ENCODE results near the gene FAM174C. TPM values are rescaled to one million over a fixed set of nuclear protein-coding genes. Genes with fewer than 3 reads are reported as not detected.

Gene FAM174C
- total and polyA plus RNA-seq, 10 of the 15 experiments (the other 5 are each of a cell fraction or from before 2014, with no cell fraction given) = 0.89 to 94.6 (median 43.6) TPM

DNA sequence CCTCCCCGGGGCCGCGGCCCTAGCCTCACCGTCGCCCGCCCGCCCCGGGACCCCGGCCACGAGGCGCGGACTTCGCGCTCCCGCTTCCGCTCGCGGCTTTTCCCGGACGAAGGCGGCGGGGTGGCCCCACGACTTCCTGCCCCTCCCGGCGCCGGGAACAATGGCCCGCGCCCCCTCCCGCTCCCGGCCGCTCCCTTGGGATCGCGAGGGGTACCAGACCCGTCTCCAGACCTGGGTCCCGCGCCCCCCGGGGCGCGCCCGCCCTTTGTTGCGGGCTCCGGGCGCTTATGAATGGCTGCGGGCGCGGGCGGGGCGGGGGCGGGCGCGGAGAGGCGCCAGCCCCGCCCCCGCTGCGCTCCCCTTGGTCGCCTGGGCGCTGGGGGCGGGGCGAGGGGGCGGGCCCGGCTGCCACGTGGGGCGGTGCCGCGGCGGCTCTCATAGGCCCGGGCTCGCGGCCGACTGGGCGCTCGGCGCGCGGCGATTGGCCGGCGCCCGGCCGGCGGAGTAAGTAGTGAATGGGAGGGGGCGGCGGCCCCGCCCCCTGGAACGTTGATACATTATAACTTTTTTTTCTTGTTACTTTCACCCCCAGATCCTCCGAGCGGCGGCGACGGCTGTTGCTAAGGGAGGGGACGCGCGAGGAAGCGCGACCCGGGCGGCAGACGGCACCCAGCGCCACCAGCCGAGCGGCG is 25.9 kb upstream of the FAM174C start (continued):
- TF ChIP-seq EGR1 (IDR thresholded peaks at IDR 0.05; ENCODE audit: borderline replicate concordance in 1 of 2, low read depth in 2 of 2, low read length in 2 of 2) = peak in 1 of 2 experiments; percentile 90; a peak in 2 of 3 replicates
- peak; percentile 62; the same call in 1 of the 2 replicates for TF ChIP-seq YY1 (IDR thresholded peaks at IDR 0.05; ENCODE audit: low read depth, low read length)
- TF ChIP-seq FOS (IDR thresholded peaks at IDR 0.05; ENCODE audit: borderline replicate concordance, extremely low read depth, insufficient read length) = peak; percentile 21
- no peak for TF ChIP-seq EED (IDR thresholded peaks at IDR 0.05; ENCODE audit: low read depth)
- TF ChIP-seq CBFB (IDR thresholded peaks at IDR 0.05; ENCODE audit: low read depth) = peak; percentile 12; the same call in 1 of the 2 replicates
- no peak for TF ChIP-seq SREBF2 (IDR thresholded peaks at IDR 0.05; ENCODE audit: low read length)
- TF ChIP-seq ZNF622 (IDR thresholded peaks at IDR 0.05) = no peak
- TF ChIP-seq TCF7 (IDR thresholded peaks at IDR 0.05; ENCODE audit: borderline replicate concordance) = no peak
- TF ChIP-seq SMAD5 (IDR thresholded peaks at IDR 0.05; ENCODE audit: low read depth) = peak; percentile 65
- TF ChIP-seq, protein P1, sequence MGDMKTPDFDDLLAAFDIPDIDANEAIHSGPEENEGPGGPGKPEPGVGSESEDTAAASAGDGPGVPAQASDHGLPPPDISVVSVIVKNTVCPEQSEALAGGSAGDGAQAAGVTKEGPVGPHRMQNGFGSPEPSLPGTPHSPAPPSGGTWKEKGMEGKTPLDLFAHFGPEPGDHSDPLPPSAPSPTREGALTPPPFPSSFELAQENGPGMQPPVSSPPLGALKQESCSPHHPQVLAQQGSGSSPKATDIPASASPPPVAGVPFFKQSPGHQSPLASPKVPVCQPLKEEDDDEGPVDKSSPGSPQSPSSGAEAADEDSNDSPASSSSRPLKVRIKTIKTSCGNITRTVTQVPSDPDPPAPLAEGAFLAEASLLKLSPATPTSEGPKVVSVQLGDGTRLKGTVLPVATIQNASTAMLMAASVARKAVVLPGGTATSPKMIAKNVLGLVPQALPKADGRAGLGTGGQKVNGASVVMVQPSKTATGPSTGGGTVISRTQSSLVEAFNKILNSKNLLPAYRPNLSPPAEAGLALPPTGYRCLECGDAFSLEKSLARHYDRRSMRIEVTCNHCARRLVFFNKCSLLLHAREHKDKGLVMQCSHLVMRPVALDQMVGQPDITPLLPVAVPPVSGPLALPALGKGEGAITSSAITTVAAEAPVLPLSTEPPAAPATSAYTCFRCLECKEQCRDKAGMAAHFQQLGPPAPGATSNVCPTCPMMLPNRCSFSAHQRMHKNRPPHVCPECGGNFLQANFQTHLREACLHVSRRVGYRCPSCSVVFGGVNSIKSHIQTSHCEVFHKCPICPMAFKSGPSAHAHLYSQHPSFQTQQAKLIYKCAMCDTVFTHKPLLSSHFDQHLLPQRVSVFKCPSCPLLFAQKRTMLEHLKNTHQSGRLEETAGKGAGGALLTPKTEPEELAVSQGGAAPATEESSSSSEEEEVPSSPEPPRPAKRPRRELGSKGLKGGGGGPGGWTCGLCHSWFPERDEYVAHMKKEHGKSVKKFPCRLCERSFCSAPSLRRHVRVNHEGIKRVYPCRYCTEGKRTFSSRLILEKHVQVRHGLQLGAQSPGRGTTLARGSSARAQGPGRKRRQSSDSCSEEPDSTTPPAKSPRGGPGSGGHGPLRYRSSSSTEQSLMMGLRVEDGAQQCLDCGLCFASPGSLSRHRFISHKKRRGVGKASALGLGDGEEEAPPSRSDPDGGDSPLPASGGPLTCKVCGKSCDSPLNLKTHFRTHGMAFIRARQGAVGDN (IDR thresholded peaks at IDR 0.05) = peak; percentile 42
- no peak for TF ChIP-seq MYB (IDR thresholded peaks at IDR 0.05; ENCODE audit: borderline replicate concordance, low read depth, low read length)
- TF ChIP-seq, protein P2, sequence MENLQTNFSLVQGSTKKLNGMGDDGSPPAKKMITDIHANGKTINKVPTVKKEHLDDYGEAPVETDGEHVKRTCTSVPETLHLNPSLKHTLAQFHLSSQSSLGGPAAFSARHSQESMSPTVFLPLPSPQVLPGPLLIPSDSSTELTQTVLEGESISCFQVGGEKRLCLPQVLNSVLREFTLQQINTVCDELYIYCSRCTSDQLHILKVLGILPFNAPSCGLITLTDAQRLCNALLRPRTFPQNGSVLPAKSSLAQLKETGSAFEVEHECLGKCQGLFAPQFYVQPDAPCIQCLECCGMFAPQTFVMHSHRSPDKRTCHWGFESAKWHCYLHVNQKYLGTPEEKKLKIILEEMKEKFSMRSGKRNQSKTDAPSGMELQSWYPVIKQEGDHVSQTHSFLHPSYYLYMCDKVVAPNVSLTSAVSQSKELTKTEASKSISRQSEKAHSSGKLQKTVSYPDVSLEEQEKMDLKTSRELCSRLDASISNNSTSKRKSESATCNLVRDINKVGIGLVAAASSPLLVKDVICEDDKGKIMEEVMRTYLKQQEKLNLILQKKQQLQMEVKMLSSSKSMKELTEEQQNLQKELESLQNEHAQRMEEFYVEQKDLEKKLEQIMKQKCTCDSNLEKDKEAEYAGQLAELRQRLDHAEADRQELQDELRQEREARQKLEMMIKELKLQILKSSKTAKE (IDR thresholded peaks at IDR 0.05; ENCODE audit: low read depth, poor library complexity, severe bottlenecking) = no peak
- no peak; the same call in 1 of the 2 replicates for TF ChIP-seq BACH1 (IDR thresholded peaks at IDR 0.05; ENCODE audit: borderline replicate concordance)
- TF ChIP-seq TBL1XR1 (IDR thresholded peaks at IDR 0.05; ENCODE audit: low read depth, low read length) = no peak
- no peak for TF ChIP-seq YBX1 (IDR thresholded peaks at IDR 0.05)
- TF ChIP-seq, protein P3, sequence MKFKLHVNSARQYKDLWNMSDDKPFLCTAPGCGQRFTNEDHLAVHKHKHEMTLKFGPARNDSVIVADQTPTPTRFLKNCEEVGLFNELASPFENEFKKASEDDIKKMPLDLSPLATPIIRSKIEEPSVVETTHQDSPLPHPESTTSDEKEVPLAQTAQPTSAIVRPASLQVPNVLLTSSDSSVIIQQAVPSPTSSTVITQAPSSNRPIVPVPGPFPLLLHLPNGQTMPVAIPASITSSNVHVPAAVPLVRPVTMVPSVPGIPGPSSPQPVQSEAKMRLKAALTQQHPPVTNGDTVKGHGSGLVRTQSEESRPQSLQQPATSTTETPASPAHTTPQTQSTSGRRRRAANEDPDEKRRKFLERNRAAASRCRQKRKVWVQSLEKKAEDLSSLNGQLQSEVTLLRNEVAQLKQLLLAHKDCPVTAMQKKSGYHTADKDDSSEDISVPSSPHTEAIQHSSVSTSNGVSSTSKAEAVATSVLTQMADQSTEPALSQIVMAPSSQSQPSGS (IDR thresholded peaks at IDR 0.05; ENCODE audit: low read length) = no peak
- peak; percentile 85 for TF ChIP-seq ZNF384 (IDR thresholded peaks at IDR 0.05; ENCODE audit: borderline replicate concordance, low read depth, low read length)

Measured in GM12878 (cell line).